H1 (cell line): ENCODE data around the gene YAP1. TPM values are rescaled to one million over a fixed set of nuclear protein-coding genes. Genes with fewer than 3 reads are reported as not detected.
A peak's percentile ranks its signal among the peaks of the same experiment; 100 is the strongest.

ENCODE experiments used
- CTCF ChIA-PET: fragments of 300-600 bp; sonication (Branson Sonifier 250); formaldehyde crosslinking; loops from one replicate; lab custom pipeline; 2021; ENCODE audit not compliant: partially characterized antibody; lab: Charles Lee
- POLR2A ChIA-PET: fragments of 300-600 bp; sonication (Branson Sonifier 250); formaldehyde crosslinking; loops from one replicate; lab custom pipeline; 2021; ENCODE audit warnings: inconsistent platforms; ENCODE audit not compliant: partially characterized antibody; lab: Charles Lee
- DNase-seq, 2 experiments: peaks; one replicate each; pipeline versions ENCODE4 v3.0.0 to v3.0.0-alpha.2; 2010 to 2022; ENCODE audit warnings: low spot score in 2 of 2, low read depth in 1 of 2, mixed read lengths in 1 of 2
- FAIRE-seq: peaks from 2 replicates; lab custom pipeline; 2011; peaks lifted over from hg19 to GRCh38; lab: Jason Lieb, UNC
- H2AFZ ChIP-seq: 2 replicates; pipeline ENCODE4 v1.8.1; 2012; ENCODE audit warnings: low read length, inconsistent platforms
- H2AK5ac ChIP-seq: 2 replicates; pipeline ENCODE4 v1.6.1; 2013; ENCODE audit warnings: low read depth, low read length
- H2BK120ac ChIP-seq: replicated peaks from 2 replicates; pipeline ENCODE3; 2013; ENCODE audit warnings: low read depth, low read length, inconsistent platforms
- H2BK12ac ChIP-seq: 2 replicates; pipeline ENCODE4 v1.6.1; 2013; ENCODE audit warnings: low read depth, low read length
- H2BK15ac ChIP-seq: 2 replicates; pipeline ENCODE4 v1.6.1; 2013; ENCODE audit warnings: low read length
- H2BK20ac ChIP-seq: 2 replicates; pipeline ENCODE4 v1.6.1; 2013; ENCODE audit warnings: low read length
- H2BK5ac ChIP-seq: 2 replicates; pipeline ENCODE4 v1.6.1; 2013; ENCODE audit warnings: low read depth, low read length
- H3K14ac ChIP-seq: 2 replicates; pipeline ENCODE4 v1.6.1; 2013; ENCODE audit warnings: inconsistent platforms; ENCODE audit not compliant: insufficient read length
- H3K18ac ChIP-seq: 2 replicates; pipeline ENCODE4 v1.6.1; 2013; ENCODE audit warnings: low read length; ENCODE audit errors: extremely low read depth
- H3K23ac ChIP-seq: 2 replicates; pipeline ENCODE4 v1.6.1; 2013; ENCODE audit warnings: inconsistent platforms; ENCODE audit not compliant: insufficient read length
- H3K23me2 ChIP-seq: 2 replicates; pipeline ENCODE4 v1.6.1; 2013; ENCODE audit warnings: low read depth, low read length
- H3K27ac ChIP-seq: 2 replicates; pipeline ENCODE4 v1.6.1; 2011; ENCODE audit warnings: low read depth, low read length, inconsistent platforms
- H3K27me3 ChIP-seq, 4 experiments: replicated peaks in 1 of 4; 1 replicate in 1 of 4; 2 replicates in 3 of 4; pipeline versions ENCODE4 v1.6.1 to v1.8.1; 2011 to 2013; ENCODE audit warnings: low read length in 3 of 4, mild to moderate bottlenecking in 3 of 4, inconsistent platforms in 2 of 4, mixed read lengths in 2 of 4, moderate library complexity in 1 of 4; ENCODE audit not compliant: control insufficient read depth in 3 of 4, insufficient read depth in 3 of 4; ENCODE audit errors: extremely low read depth in 1 of 4
- H3K36me3 ChIP-seq, 4 experiments: 2 replicates each; pipeline versions ENCODE4 v1.6.1 to v1.8.1; 2011 to 2013; ENCODE audit warnings: mild to moderate bottlenecking in 4 of 4, low read length in 3 of 4, moderate library complexity in 2 of 4, control low read depth in 1 of 4, inconsistent platforms in 1 of 4; ENCODE audit not compliant: insufficient read depth in 4 of 4, control insufficient read depth in 2 of 4
- H3K4ac ChIP-seq: replicated peaks from 2 replicates; pipeline ENCODE3; 2013; ENCODE audit warnings: low read length, low read depth, mixed read lengths, inconsistent platforms; ENCODE audit not compliant: insufficient read length
- H3K4me1 ChIP-seq, 4 experiments: replicated peaks in 1 of 4; 1 replicate in 1 of 4; 2 replicates in 3 of 4; pipeline versions ENCODE4 v1.6.1 to v1.8.1; 2011 to 2013; ENCODE audit warnings: low read length in 3 of 4, inconsistent platforms in 2 of 4, mixed read lengths in 1 of 4; ENCODE audit not compliant: insufficient read depth in 4 of 4, control insufficient read depth in 3 of 4
- H3K4me2 ChIP-seq, 2 experiments: 2 replicates each; pipeline versions ENCODE4 v1.6.1 to v1.8.1; 2011 to 2013; ENCODE audit warnings: low read depth in 2 of 2, low read length in 2 of 2, control low read depth in 1 of 2, inconsistent platforms in 1 of 2, mild to moderate bottlenecking in 1 of 2; ENCODE audit not compliant: insufficient read depth in 1 of 2
- H3K4me3 ChIP-seq, 4 experiments: fragments of 200-600, 300-600 bp in 1 of 4; sonication (generic), shearing (Covaris generic), sonication (Bioruptor Twin) in 1 of 4; 2 replicates each; pipeline versions ENCODE4 v1.5.1 to v1.8.1; 2011 to 2016; ENCODE audit warnings: low read length in 4 of 4, low read depth in 3 of 4, control low read depth in 2 of 4, inconsistent platforms in 2 of 4, mild to moderate bottlenecking in 2 of 4, mixed read lengths in 1 of 4, moderate library complexity in 1 of 4; ENCODE audit not compliant: insufficient read depth in 2 of 4; ENCODE audit errors: extremely low read depth in 1 of 4
- H3K56ac ChIP-seq: replicated peaks from 2 replicates; pipeline ENCODE3; 2013; ENCODE audit warnings: low read depth, mild to moderate bottlenecking, mixed read lengths, low read length, inconsistent platforms; ENCODE audit not compliant: insufficient read length
- H3K79me1 ChIP-seq: 2 replicates; pipeline ENCODE4 v1.6.1; 2013; ENCODE audit warnings: low read depth, low read length, control low read depth
- H3K79me2 ChIP-seq, 2 experiments: 2 replicates each; pipeline versions ENCODE4 v1.6.1 to v1.8.1; 2012 to 2013; ENCODE audit warnings: low read length in 2 of 2, mild to moderate bottlenecking in 2 of 2, inconsistent platforms in 1 of 2; ENCODE audit not compliant: insufficient read depth in 2 of 2, control insufficient read depth in 1 of 2
- H3K9ac ChIP-seq, 4 experiments: replicated peaks in 1 of 4; 1 replicate in 1 of 4; 2 replicates in 3 of 4; pipeline versions ENCODE4 v1.6.1 to v1.8.1; 2011 to 2013; ENCODE audit warnings: low read depth in 3 of 4, low read length in 3 of 4, control low read depth in 2 of 4, mild to moderate bottlenecking in 2 of 4, moderate library complexity in 2 of 4, inconsistent platforms in 1 of 4; ENCODE audit errors: extremely low read depth in 1 of 4
- H3K9me3 ChIP-seq, 2 experiments: 2 replicates each; pipeline versions ENCODE4 v1.6.1 to v1.8.1; 2012 to 2013; ENCODE audit warnings: mild to moderate bottlenecking in 2 of 2, moderate library complexity in 2 of 2, control low read depth in 1 of 2, inconsistent platforms in 1 of 2, low read depth in 1 of 2, low read length in 1 of 2, mixed read lengths in 1 of 2; ENCODE audit not compliant: insufficient read depth in 2 of 2
- H4K20me1 ChIP-seq, 2 experiments: replicated peaks in 1 of 2; 2 replicates each; pipeline versions ENCODE3 to v1.8.1; 2011 to 2013; ENCODE audit warnings: inconsistent platforms in 2 of 2, low read length in 2 of 2, mild to moderate bottlenecking in 1 of 2; ENCODE audit not compliant: insufficient read depth in 2 of 2, control insufficient read depth in 1 of 2
- H4K5ac ChIP-seq: 2 replicates; pipeline ENCODE4 v1.6.1; 2013; ENCODE audit warnings: low read length, low read depth, mixed read lengths, inconsistent platforms; ENCODE audit not compliant: insufficient read length
- H4K8ac ChIP-seq: 2 replicates; pipeline ENCODE4 v1.8.0; 2013; ENCODE audit warnings: mild to moderate bottlenecking, moderate library complexity, low read length, inconsistent platforms; ENCODE audit not compliant: insufficient read depth; ENCODE audit errors: extremely low read depth
- H4K91ac ChIP-seq: replicated peaks from 2 replicates; pipeline ENCODE3; 2013; ENCODE audit warnings: low read length, mixed read lengths, inconsistent platforms; ENCODE audit not compliant: insufficient read length
- CBX8 ChIP-seq: fragments of 300-800, 300-1000 bp; sonication (generic); IDR thresholded peaks from 2 replicates; pipeline ENCODE4 v1.7.1; 2016; ENCODE audit warnings: low read depth, low read length, borderline replicate concordance
- CREB1 ChIP-seq: IDR thresholded peaks from 2 replicates; pipeline ENCODE4 v1.6.1; 2012; ENCODE audit warnings: inconsistent platforms
- TAF7 ChIP-seq: optimal IDR thresholded peaks from 2 replicates; pipeline ENCODE3; 2011; ENCODE audit warnings: low read depth, mild to moderate bottlenecking, inconsistent platforms, low read length, moderate library complexity, borderline replicate concordance
- WGBS, 2 experiments: shearing (Covaris generic) in 1 of 2; methylation state at CpG; one replicate each; pipeline versions ENCODE4 v1.1.6 to v1.1.7; 2013 to 2015; ENCODE audit warnings: low lambda C conversion rate in 2 of 2, mixed read lengths in 2 of 2, inconsistent platforms in 1 of 2, low coverage in 1 of 2, missing lambda C conversion rate in 1 of 2; ENCODE audit not compliant: insufficient replicate concordance in 2 of 2, insufficient coverage in 1 of 2, insufficient read length in 1 of 2; ENCODE audit errors: extremely low coverage in 1 of 2, missing lambda C conversion rate in 1 of 2; 5-methylcytosine and 5-hydroxymethylcytosine counted together
- polyA plus RNA-seq, 7 experiments: library from polyadenylated mRNA; depleted of rRNA in 3 of 7; stranded (reverse) in 5 of 7; unstranded in 2 of 7; fragments of >200 nt in 5 of 7; fragments of 200-250 nt in 2 of 7; gene quantifications; 1 replicate in 5 of 7; 2 replicates in 1 of 7; 4 replicates in 1 of 7; pipeline versions ENCODE4 v1.2.1 to v1.2.3, GENCODE V29; 2011 to 2013; ENCODE audit warnings: missing spikeins in 2 of 7, mixed read lengths in 2 of 7
- total RNA-seq: library from RNA; stranded (reverse); fragmentation: NEBNext Ultra II Directional; extraction: Animal tissue kit (Norgen Biotek cat#: 25700); gene quantifications from 2 replicates; pipeline ENCODE4 v1.2.1, GENCODE V29; 2021

Gene YAP1
- total and polyA plus RNA-seq, 2 of the 8 experiments (the other 6 are each of a cell fraction or from before 2014, with no cell fraction given): 62.0 to 108 TPM

DNA sequence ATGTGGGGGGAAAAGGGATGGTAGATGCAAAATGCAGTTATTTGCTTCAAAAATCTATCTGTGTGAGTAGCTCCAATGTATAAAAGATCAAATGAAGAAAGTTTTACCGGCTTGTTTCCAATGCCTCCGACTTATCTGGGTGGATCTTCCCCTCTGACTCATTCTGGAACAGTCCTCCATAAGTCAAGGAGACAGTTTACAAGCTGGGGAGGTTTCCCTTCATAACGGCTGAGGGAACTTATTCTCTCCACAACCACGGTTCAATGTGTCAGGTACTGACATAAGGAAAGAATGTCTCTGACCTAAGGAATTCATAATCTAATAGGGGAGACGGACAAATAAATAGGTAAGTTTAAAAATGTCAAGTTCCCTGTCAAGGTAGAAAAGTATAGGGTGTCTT lies 157.4 kb downstream of the YAP1 start:
- Histone ChIP-seq H3K9ac (no peak overlapping the region), H3K9me3 (no peaks in the 10 kb centered on the region), H3K79me1 (no peaks in the 10 kb centered on the region), H2AK5ac (no peak overlapping the region; the same call in 1 of the 2 replicates), H3K23ac (no peak overlapping the region), H2BK5ac (no peak overlapping the region), H3K4me3 (peak overlapping the region in 1 of 4 experiments; percentile 60; a peak in 1 of 8 replicates), H3K27me3 (no peaks in the 10 kb centered on the region; a peak in 1 of 7 replicates), H2BK20ac (peak overlapping the region; percentile 23; the same call in 1 of the 2 replicates), H3K4me1 (peaks cover 3 to 18% (median 8%) of the 10 kb centered on the region in 4 experiments; a peak in 6 of 7 replicates), H3K23me2 (peaks cover 9% of the 10 kb centered on the region; the same call in 1 of the 2 replicates), H3K56ac (no peak overlapping the region), H2BK15ac (no peak overlapping the region), H4K91ac (no peak overlapping the region), H2BK120ac (no peak overlapping the region), H4K20me1 (no peaks in the 10 kb centered on the region), H4K5ac (no peak overlapping the region), H3K14ac (no peak overlapping the region), H3K4ac (no peak overlapping the region), H3K18ac (no peak overlapping the region), H3K36me3 (no peaks in the 10 kb centered on the region), H2AFZ (no peak overlapping the region), H4K8ac (no peak overlapping the region), H3K4me2 (peak overlapping the region in 1 of 2 experiments; percentile 66; a peak in 2 of 4 replicates), H3K27ac (no peak overlapping the region), H2BK12ac (peak overlapping the region; percentile 2; the same call in 1 of the 2 replicates), H3K79me2 (no peaks in the 10 kb centered on the region)
- TF ChIP-seq CBX8 (no peak), CREB1 (no peak), TAF7 (no peak)
- FAIRE-seq (no peak), DNase-seq (no peak)
- CTCF ChIA-PET: interaction anchor here (1.0 to 2.9 kb wide), 15 partner anchors 9 to 355 kb away, joined by 3 to 36 read pairs (median 5); no protein-coding TSS in a partner anchor
- POLR2A ChIA-PET: interaction anchor here (1.0 to 1.8 kb wide), 4 partner anchors 8 to 158 kb away, joined by 3 to 5 read pairs (median 3); partner anchors contain the start of gene YAP1
- 84% methylated on average over 5 of the region's 5 CpGs; no CpG with 5 or more reads in 1 of the 2 experiments for WGBS, 2 experiments
